Activated CD8-positive, alpha-beta memory T cell treated with anti-CD3 and anti-CD28 coated beads, Interleukin-2, amount 10 ng/mL, durations not matched to agents 7 days and 5 days (primary cell): ENCODE results near the gene PKMYT1. TPM values are rescaled to one million over a fixed set of nuclear protein-coding genes. Genes with fewer than 3 reads are reported as not detected.

Experiments used
- ATAC-seq: fragments of 150-1000 bp; cut with Tn5 transposase; one replicate; pipeline ENCODE4 v1.10.0; 2021; ENCODE audit warnings: moderate library complexity
- CTCF ChIA-PET: fragments of 350-600 bp; sonication (Branson Sonifier 250); formaldehyde crosslinking; loops from one replicate; lab custom pipeline; 2021; ENCODE audit warnings: antibody characterized with exemption; lab: Charles Lee
- DNase-seq: peaks from one replicate; pipeline ENCODE4 v3.0.0-alpha.2; 2020
- H3K27ac Mint-ChIP-seq: one replicate; pipeline ENCODE4 v1.8.0; 2021; ENCODE audit warnings: mild to moderate bottlenecking, mixed read lengths
- H3K27me3 Mint-ChIP-seq: one replicate; pipeline ENCODE4 v1.8.0; 2021; ENCODE audit warnings: mixed read lengths
- H3K36me3 Mint-ChIP-seq: one replicate; pipeline ENCODE4 v1.8.0; 2021; ENCODE audit warnings: mild to moderate bottlenecking, mixed read lengths
- H3K4me1 Mint-ChIP-seq: one replicate; pipeline ENCODE4 v1.8.0; 2021; ENCODE audit warnings: mixed read lengths
- H3K4me3 Mint-ChIP-seq: one replicate; pipeline ENCODE4 v1.8.0; 2021; ENCODE audit warnings: mild to moderate bottlenecking, moderate library complexity, mixed read lengths
- H3K9me3 Mint-ChIP-seq: one replicate; pipeline ENCODE4 v1.8.0; 2022; ENCODE audit warnings: low read depth, mixed read lengths
- total RNA-seq, 2 experiments: library from RNA; stranded (reverse); gene quantifications; one replicate each; pipeline ENCODE4 v1.2.3, GENCODE V29; 2021

The PKMYT1 gene
- total RNA-seq, 2 experiments from 2014 or later: 146 to 199 TPM

- peaks cover 4% of the 10 kb centered on the region for H3K36me3 Mint-ChIP-seq
- no peak for ATAC-seq
- peak overlapping the region; percentile 43 for H3K4me3 Mint-ChIP-seq
- peaks cover 35% of the 10 kb centered on the region for H3K27me3 Mint-ChIP-seq
- peaks cover 38% of the 10 kb centered on the region for H3K4me1 Mint-ChIP-seq
- CTCF ChIA-PET: interaction anchor here (0.8 to 1.6 kb wide), 6 partner anchors 38 to 61 kb away, joined by 3 to 5 read pairs (median 4); partner anchors contain the start of gene TNFRSF12A
- DNase-seq: no peak
- H3K9me3 Mint-ChIP-seq: no peaks in the 10 kb centered on the region
- no peak overlapping the region for H3K27ac Mint-ChIP-seq
Measured at GRCh38 chr16:2966043-2966807, 14.0 kb downstream of the PKMYT1 start.

DNA sequence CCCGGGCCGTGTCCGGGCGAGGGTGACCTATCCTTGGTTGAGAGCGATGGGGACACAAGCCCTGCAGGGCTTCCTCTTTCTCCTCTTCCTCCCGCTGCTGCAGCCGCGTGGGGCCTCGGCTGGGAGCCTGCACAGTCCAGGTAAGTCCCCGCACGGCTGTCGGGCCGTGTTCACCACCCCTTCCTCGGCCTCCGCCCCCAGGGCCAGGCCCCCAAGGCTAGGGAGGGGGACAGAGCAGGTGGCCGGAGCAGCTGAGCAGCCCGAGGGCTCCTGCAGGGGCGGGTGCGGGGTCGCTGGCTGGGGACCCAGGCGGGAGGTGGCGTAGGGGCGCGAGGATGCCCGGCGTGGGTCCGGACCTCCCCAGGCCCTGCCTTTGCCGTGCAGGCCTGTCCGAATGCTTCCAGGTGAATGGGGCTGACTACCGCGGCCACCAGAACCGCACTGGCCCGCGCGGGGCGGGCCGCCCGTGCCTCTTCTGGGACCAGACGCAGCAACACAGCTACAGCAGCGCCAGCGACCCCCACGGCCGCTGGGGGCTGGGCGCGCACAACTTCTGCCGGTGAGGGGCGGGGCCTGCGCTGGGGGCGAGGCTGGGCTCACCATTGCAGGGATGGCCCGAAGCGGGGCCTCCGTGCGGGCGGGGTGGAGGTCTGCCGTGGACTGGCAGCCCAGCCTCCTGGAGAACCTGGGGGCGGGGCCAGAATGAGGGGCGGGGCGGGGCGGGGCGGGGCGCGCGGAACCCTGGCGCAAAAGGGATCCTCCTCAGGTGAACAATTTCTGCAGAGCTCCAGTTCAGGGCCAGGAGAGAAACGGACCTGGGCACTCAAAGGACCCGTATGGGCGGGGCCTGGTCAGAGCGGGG lies 15.5 kb downstream of the PKMYT1 start:
- H3K27ac Mint-ChIP-seq: no peak overlapping the region
- peaks cover 2% of the 10 kb centered on the region for H3K36me3 Mint-ChIP-seq
- DNase-seq: peak; percentile 81
- H3K9me3 Mint-ChIP-seq: no peaks in the 10 kb centered on the region
- H3K4me1 Mint-ChIP-seq: peaks cover 30% of the 10 kb centered on the region
- peak overlapping the region; percentile 43 for H3K4me3 Mint-ChIP-seq
- peaks cover 41% of the 10 kb centered on the region for H3K27me3 Mint-ChIP-seq
- CTCF ChIA-PET: interaction anchor here (0.7 to 2.0 kb wide), 12 partner anchors 13 to 211 kb away, joined by 3 to 5 read pairs (median 4); partner anchors contain the start of gene FLYWCH1
- ATAC-seq: peak; percentile 30

GRCh38 chr16:2963723-2964474 lies 16.3 kb downstream of the PKMYT1 start, which contains the start of gene KREMEN2:
Gene KREMEN2, plus strand, starts transcription at chr16:2964275. Its CDS starts 246 bp downstream, at chr16:2964521.
- Mint-ChIP-seq H3K9me3 (no peaks in the 10 kb centered on the region), H3K4me3 (peak within 1 kb of the TSS; percentile 51), H3K27me3 (peaks cover 43% of the 10 kb centered on the region), H3K36me3 (peaks cover 2% of the 10 kb centered on the region), H3K27ac (no peak within 1 kb of the TSS), H3K4me1 (peaks cover 30% of the 10 kb centered on the region)
- CTCF ChIA-PET: interaction anchor here (0.8 to 2.0 kb wide), 5 partner anchors 11 to 51 kb away, joined by 3 to 5 read pairs (median 4); no protein-coding TSS in a partner anchor
- DNase-seq: peak; percentile 47
- ATAC-seq: no peak

GRCh38 chr16:2963074-2963722 lies 17.0 kb downstream of the PKMYT1 start:
- ATAC-seq: no peak
- H3K27ac Mint-ChIP-seq: no peak overlapping the region
- peaks cover under 1% of the 10 kb centered on the region for H3K36me3 Mint-ChIP-seq
- H3K27me3 Mint-ChIP-seq: peaks cover 39% of the 10 kb centered on the region
- DNase-seq: no peak
- no peak overlapping the region for H3K4me3 Mint-ChIP-seq
- peaks cover 23% of the 10 kb centered on the region for H3K4me1 Mint-ChIP-seq
- no peaks in the 10 kb centered on the region for H3K9me3 Mint-ChIP-seq
- CTCF ChIA-PET: interaction anchor here (0.6 to 2.4 kb wide), 7 partner anchors 12 to 44 kb away, joined by 3 to 6 read pairs (median 4); no protein-coding TSS in a partner anchor

DNA sequence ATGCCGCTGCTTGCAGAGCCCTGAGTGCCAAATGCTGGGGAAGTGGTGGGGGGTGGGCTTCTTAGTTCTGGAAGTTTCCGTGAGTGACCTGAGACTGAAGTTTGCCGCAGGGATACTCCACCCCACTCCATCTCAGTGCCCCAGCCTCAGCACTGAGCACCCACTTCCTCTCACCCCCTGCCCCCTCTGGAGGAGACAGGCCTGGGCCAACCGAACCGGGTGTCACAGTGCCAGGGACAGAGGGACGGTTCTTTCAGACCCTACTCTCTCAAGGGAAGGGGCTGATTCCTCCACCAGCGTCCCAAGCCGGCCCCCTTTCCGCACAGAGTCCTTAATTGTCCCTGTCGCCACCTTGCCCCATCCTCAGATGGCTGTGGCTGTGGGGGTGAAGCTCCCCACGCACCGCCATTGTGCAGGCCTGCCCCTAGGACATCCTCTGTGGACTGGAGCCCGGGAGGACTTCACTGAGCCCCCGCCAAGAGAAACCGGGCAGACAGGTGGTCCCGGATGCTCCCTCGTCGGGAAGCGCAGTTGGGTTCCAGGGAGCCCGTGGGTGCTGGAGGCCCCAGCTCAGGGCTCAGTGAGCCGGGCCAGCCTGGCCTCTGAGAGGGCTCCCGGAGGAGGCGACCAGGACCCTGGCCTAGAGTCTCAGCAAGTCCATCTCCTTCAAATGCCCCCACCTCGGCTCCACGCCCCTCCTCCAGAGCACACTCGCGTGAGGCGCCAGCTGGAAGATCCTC lies 17.7 kb downstream of the PKMYT1 start:
- Mint-ChIP-seq H3K4me1 (peaks cover 18% of the 10 kb centered on the region), H3K36me3 (no peaks in the 10 kb centered on the region), H3K27me3 (peaks cover 35% of the 10 kb centered on the region), H3K9me3 (no peaks in the 10 kb centered on the region), H3K27ac (no peak overlapping the region), H3K4me3 (no peak overlapping the region)
- CTCF ChIA-PET: interaction anchor here (0.6 to 2.4 kb wide), 10 partner anchors 8 to 43 kb away, joined by 3 to 6 read pairs (median 4); no protein-coding TSS in a partner anchor
- no peak for DNase-seq
- ATAC-seq: no peak

- ATAC-seq (no peak), DNase-seq (no peak)
- Mint-ChIP-seq H3K27ac (no peak overlapping the region), H3K4me1 (peaks cover 10% of the 10 kb centered on the region), H3K36me3 (no peaks in the 10 kb centered on the region), H3K27me3 (peaks cover 35% of the 10 kb centered on the region), H3K9me3 (no peaks in the 10 kb centered on the region), H3K4me3 (no peak overlapping the region)
- CTCF ChIA-PET: interaction anchor here (0.8 to 1.7 kb wide), 5 partner anchors 8 to 71 kb away, joined by 3 to 8 read pairs (median 5); no protein-coding TSS in a partner anchor
Measured at GRCh38 chr16:2960183-2961010, 19.8 kb downstream of the PKMYT1 start.

GRCh38 chr16:2959206-2959605 lies 21.0 kb downstream of the PKMYT1 start:
- DNase-seq (no peak), ATAC-seq (no peak)
- H3K27me3 Mint-ChIP-seq: peaks cover 33% of the 10 kb centered on the region
- no peak overlapping the region for H3K4me3 Mint-ChIP-seq
- no peaks in the 10 kb centered on the region for H3K36me3 Mint-ChIP-seq
- H3K4me1 Mint-ChIP-seq: peaks cover 7% of the 10 kb centered on the region
- H3K27ac Mint-ChIP-seq: no peak overlapping the region
- no peaks in the 10 kb centered on the region for H3K9me3 Mint-ChIP-seq
- CTCF ChIA-PET: interaction anchor here (1.4 to 1.7 kb wide), 4 partner anchors 23 to 72 kb away, joined by 4 to 8 read pairs (median 6); no protein-coding TSS in a partner anchor

DNA sequence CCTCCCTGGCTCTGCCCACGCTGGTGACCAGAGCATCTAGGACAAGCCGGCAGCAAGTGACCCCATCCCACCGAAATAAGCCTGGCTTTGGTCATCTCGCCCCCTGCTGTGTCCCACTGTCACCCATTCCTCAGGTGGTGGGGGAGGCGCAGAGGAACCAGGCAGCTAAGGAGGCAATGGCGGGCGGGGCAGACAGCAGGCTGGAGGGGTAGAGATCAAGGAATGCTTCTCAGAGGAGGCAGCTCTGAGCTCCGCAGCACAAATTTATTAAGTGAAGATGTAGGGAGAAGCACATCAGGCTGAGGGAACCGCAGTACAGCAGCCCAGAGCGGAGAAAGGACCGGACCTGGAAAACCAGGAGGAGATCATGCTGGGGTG lies 23.7 kb downstream of the PKMYT1 start:
- Mint-ChIP-seq H3K4me1 (no peaks in the 10 kb centered on the region), H3K4me3 (no peak overlapping the region), H3K9me3 (no peaks in the 10 kb centered on the region), H3K27me3 (peaks cover 21% of the 10 kb centered on the region), H3K27ac (no peak overlapping the region), H3K36me3 (no peaks in the 10 kb centered on the region)
- CTCF ChIA-PET: interaction anchor here (0.6 to 1.3 kb wide), 2 partner anchors 29 to 642 kb away, joined by 3 to 6 read pairs; no protein-coding TSS in a partner anchor
- DNase-seq: no peak
- ATAC-seq: no peak

DNA sequence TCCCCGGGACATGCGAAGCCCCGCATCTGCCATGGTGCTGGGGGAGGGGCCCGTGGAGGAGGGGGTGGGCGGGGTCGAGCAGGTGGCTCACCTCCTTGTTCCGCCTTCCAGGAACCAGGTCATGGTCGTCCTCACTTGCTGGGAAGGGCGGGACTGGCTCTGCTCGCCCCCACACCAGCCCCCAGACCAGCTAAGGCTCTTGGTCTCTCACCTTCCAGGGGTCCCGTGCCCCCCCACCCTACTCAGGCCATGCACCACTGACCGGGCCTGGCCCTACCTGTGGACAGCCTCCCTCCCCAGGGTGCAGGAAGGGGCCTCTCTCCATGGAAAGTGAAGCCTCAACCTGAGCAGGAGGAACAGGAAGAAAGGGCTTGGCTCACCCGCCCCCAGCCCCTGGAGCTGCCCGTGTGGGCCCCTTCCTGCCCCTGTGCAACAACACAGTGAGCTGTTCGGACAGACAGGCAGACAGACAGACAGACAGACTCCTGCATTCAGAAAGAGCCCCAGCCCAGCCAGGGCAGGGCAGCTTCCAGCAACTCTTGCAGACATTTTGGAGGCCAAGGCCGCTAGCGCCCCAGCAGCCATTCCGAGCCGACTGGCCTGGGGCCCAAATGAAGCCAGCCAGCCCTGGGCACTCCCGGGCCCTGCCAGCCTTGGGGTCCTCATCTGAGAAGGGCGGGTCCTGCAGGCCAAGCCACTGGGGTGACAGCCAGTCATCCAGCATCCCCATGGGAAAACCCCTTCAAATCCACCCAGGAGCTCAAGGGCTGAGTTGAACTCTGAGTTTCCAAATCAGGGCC lies 24.3 kb downstream of the PKMYT1 start:
- no peaks in the 10 kb centered on the region for H3K36me3 Mint-ChIP-seq
- peaks cover 21% of the 10 kb centered on the region for H3K27me3 Mint-ChIP-seq
- no peak for ATAC-seq
- H3K4me1 Mint-ChIP-seq: no peaks in the 10 kb centered on the region
- H3K27ac Mint-ChIP-seq: no peak overlapping the region
- no peak overlapping the region for H3K4me3 Mint-ChIP-seq
- H3K9me3 Mint-ChIP-seq: no peaks in the 10 kb centered on the region
- CTCF ChIA-PET: interaction anchor here (0.6 to 1.3 kb wide), 2 partner anchors 28 to 642 kb away, joined by 3 to 6 read pairs; no protein-coding TSS in a partner anchor
- no peak for DNase-seq

DNA sequence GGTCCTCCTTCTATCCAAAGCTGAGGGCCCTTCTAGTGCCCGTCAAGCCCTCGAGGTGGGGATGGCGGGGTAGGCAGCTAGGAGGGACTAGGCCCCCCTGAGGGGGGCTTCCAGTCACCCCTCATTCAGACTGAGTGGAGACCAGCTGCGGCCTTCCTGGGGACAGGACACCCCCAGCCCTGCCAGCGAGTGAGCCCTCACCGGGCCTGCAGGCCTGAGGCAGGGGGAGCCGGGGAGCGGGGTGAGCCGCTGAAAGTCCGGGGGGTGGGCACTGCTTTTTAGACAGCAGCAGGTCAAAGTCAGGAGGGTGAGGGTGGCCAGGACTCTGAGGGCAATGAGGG lies 24.8 kb downstream of the PKMYT1 start:
- Mint-ChIP-seq H3K4me1 (no peaks in the 10 kb centered on the region), H3K9me3 (no peaks in the 10 kb centered on the region), H3K27ac (no peak overlapping the region), H3K4me3 (no peak overlapping the region), H3K36me3 (no peaks in the 10 kb centered on the region), H3K27me3 (peaks cover 19% of the 10 kb centered on the region)
- no peak for ATAC-seq
- no peak for DNase-seq
- CTCF ChIA-PET: interaction anchor here (1.3 kb wide), 1 partner anchor 28 kb away, joined by 6 read pairs; no protein-coding TSS in a partner anchor
